Measurements from ENCODE around the gene CHST11. TPM values are rescaled to one million over a fixed set of nuclear protein-coding genes. Genes with fewer than 3 reads are reported as not detected.

Gene CHST11
- total and polyA plus RNA-seq, 8 donors, result 11.1 to 56.9 (median 14.8) TPM

GRCh38 chr12:104764225-104765091 lies 307.7 kb downstream of the CHST11 start:
- H3K36me3 ChIP-seq, result no peaks in the 10 kb centered on the region
- H3K9me3 ChIP-seq, result no peaks in the 10 kb centered on the region
- H3K27ac ChIP-seq, result peak overlapping the region in 1 of 2 donors; percentile 14
- ATAC-seq, result no peak
- H3K4me3 ChIP-seq, result no peak overlapping the region
- DNase-seq, result no peak
- H3K27me3 ChIP-seq, result no peaks in the 10 kb centered on the region
- H3K4me1 ChIP-seq, result peaks cover 0 to 28% of the 10 kb centered on the region in 2 donors
- intact Hi-C loops (cut with DNase I), result no loop called here
- TF ChIP-seq CTCF (IDR thresholded peaks at IDR 0.05), result no peak

GRCh38 chr12:104767261-104767660 lies 310.5 kb downstream of the CHST11 start:
- Histone ChIP-seq H3K4me3 (no peak overlapping the region), H3K36me3 (no peaks in the 10 kb centered on the region), H3K9me3 (peaks cover 0 to 5% of the 10 kb centered on the region in 2 donors), H3K27ac (no peak overlapping the region), H3K27me3 (no peaks in the 10 kb centered on the region), H3K4me1 (peaks cover 0 to 28% of the 10 kb centered on the region in 2 donors)
- TF ChIP-seq CTCF (IDR thresholded peaks at IDR 0.05), result no peak
- DNase-seq, result no peak
- intact Hi-C loops (cut with DNase I), result no loop called here
- ATAC-seq, result no peak

DNA sequence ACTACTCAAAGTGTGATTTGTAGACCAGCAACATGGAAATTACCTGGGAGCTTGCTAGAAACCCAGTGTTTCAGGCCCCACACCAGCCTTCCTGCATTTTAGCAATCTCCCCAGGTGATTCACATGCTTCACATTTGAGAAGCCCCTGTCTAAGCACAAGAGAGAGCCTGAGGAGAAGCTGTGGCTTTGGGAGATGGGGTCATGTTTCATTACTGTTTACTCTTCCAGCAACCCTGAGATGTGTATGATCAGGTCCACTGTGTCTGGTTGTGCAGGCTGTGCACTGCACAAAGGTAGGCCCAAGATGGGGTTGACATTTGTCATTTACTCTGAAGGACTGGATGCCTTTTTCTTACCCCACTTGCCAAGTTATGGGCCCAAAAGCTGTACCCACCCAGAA lies 311.3 kb downstream of the CHST11 start:
- Histone ChIP-seq H3K4me3 (no peak overlapping the region), H3K36me3 (no peaks in the 10 kb centered on the region), H3K27me3 (no peaks in the 10 kb centered on the region), H3K27ac (no peak overlapping the region), H3K4me1 (peaks cover 0 to 20% of the 10 kb centered on the region in 2 donors), H3K9me3 (peaks cover 0 to 12% of the 10 kb centered on the region in 2 donors)
- no peak for TF ChIP-seq CTCF (IDR thresholded peaks at IDR 0.05)
- DNase-seq, result no peak
- ATAC-seq, result no peak
- intact Hi-C loops (cut with DNase I), result no loop called here

GRCh38 chr12:104769144-104769561 lies 312.4 kb downstream of the CHST11 start:
- Histone ChIP-seq H3K4me1 (peaks cover 0 to 9% of the 10 kb centered on the region in 2 donors), H3K27ac (no peak overlapping the region), H3K36me3 (no peaks in the 10 kb centered on the region), H3K27me3 (no peaks in the 10 kb centered on the region), H3K9me3 (peaks cover 0 to 23% of the 10 kb centered on the region in 2 donors), H3K4me3 (no peak overlapping the region)
- no peak for TF ChIP-seq CTCF (IDR thresholded peaks at IDR 0.05)
- ATAC-seq (no peak), DNase-seq (no peak)
- intact Hi-C loops (cut with DNase I), result no loop called here

- no peak overlapping the region for H3K27ac ChIP-seq
- intact Hi-C loops (cut with DNase I), result no loop called here
- H3K4me3 ChIP-seq, result no peak overlapping the region
- H3K4me1 ChIP-seq, result no peaks in the 10 kb centered on the region
- H3K9me3 ChIP-seq, result peaks cover 0 to 26% of the 10 kb centered on the region in 2 donors
- DNase-seq, result no peak
- TF ChIP-seq CTCF (IDR thresholded peaks at IDR 0.05), result no peak
- no peak for ATAC-seq
- no peaks in the 10 kb centered on the region for H3K36me3 ChIP-seq
- no peaks in the 10 kb centered on the region for H3K27me3 ChIP-seq
Measured at GRCh38 chr12:104772336-104772735, 315.6 kb downstream of the CHST11 start.

All from left lung (tissue), 10 donors.